TTC549 (cell line): ENCODE results near the gene TBC1D19.
"Not testable (repeated sequence)": the region's sequence is repeated elsewhere in the genome, so short reads cannot be mapped to it uniquely, and the experiment has no call there.

Experiments
- FAIRE-seq: peaks from 2 replicates; lab custom pipeline; 2012; peaks lifted over from hg19 to GRCh38; lab: Jason Lieb, UNC

TBC1D19 gene, protein sequence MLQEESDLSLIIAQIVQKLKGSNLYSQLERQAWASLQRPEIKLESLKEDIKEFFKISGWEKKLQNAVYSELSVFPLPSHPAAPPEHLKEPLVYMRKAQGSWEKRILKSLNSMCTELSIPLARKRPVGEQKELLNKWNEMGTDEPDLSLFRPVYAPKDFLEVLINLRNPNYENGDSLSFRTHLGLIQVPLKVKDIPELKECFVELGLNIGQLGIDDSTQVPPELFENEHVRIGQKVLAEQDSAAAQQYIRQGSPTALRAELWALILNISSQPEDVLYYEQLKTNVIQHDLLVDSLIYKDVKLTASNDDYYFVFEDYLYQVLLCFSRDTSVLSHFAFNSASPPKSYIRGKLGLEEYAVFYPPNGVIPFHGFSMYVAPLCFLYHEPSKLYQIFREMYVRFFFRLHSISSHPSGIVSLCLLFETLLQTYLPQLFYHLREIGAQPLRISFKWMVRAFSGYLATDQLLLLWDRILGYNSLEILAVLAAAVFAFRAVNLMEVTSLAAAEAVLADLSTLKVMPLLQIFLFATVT

DNA sequence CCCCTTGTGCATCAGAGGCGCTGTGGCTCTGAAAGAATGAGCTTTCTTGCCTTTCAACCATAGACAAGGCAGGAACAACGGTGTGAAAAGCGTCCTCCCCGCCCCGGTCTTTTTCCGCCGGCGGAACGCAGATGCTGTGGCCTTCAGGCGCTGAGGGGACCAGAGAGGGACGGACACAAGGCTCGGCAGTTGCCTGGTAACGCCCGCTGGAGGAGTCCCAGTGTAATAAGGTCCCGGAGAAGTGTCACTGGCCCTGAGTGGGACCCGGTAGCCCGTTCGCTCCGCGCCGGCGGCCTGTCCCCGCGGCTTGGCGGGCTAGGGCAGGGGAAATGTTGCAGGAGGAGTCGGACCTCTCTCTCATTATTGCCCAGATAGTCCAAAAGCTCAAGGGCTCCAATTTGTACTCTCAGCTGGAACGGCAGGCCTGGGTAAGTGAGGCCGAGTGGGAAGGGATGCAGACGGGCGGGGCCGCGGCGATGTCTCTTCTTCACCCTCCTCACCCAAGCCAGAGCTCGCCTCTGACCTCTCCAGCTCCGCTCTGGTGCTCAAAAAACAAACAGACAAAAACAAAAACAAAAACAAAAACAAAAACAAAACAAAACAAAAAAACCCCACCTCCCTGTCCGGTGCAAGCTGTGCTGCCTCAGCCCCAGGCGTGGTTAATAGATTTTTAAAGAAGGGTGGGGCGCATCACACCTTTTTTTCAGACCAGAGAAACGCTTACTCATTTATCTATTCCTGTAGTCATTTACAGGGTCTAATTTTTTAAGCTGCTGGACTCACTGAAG lies at the start of gene TBC1D19:
Gene TBC1D19, plus strand, starts transcription at position 220 of the 788 bp plus-strand sequence. Its CDS starts 110 bp downstream, at position 330.
- no peak for FAIRE-seq

DNA sequence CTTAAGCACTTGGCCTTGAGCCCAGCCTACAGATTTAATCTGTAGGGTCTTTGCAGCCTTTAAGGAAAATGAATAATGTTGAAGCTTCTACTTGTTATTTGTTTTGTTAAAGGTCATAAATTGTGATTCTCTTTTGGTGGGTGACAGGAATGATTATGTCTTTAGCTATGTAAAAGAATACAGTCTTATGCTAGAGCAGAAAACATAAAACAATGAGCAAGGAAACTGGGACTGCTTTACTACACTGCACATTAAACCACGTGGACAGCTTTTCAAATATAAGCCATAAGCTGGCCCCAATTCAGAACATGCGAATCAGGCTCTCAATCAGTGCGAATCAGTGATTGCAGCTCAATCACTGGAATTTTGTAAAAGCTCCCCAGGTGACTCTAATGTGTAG lies 40.9 kb upstream of the TBC1D19 start:
- FAIRE-seq = no peak

DNA sequence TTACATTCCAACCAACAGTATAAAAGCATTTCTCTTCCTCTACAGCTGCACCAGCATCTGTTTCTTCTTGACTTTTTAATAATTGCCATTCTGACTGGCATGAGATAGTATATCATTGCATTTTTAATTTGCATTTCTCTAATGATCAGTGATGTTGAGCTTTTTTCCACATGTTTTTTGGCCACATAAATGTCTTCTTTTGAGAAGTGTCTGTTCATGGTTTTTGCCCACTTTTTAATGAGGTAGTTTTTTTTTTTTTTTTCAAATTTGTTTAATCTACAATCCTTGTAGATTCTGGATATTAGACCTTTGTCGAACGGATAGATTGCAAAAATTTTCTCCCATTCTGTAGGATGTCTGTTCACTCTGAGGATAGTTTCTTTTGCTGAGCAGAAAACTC lies 39.5 kb upstream of the TBC1D19 start:
- FAIRE-seq = no peak

DNA sequence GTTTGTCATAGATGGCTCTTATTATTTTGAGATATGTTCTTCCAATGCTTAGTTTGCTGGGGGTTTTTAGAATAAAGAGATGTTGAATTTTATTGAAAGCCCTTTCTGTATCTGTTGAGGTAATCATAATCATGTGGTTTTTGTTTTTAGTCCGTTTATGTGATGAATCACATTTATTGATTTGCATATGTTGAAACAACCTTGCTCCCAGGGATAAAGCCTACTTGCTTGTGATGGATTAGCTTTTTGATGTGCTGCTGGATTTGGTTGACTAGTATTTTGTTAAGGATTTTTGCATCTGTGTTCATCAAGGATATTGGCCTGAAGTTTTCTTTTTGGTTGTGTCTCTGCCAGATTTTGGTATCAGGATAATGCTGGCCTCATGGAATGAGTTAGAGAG lies 35.5 kb upstream of the TBC1D19 start:
- not testable (repeated sequence) for FAIRE-seq

DNA sequence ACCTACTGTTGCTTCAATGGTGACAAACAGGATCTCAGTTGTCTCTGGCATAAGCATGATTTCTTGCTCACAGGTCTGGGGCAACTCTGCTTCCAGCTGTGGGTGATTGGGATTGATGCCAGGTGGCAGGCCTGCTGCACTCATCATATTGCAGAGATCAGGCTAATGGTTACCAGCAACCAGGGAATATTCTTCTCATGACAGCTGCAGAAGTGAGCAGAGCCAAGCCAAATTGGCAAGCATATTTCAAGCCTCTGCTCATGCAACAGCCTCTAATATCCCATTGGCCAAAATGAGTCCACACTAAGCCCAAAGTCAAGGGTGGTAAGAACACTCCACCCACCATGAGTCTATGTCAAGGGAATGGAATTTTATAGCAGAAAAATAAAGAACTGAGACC lies 26.7 kb upstream of the TBC1D19 start:
- no peak for FAIRE-seq

DNA sequence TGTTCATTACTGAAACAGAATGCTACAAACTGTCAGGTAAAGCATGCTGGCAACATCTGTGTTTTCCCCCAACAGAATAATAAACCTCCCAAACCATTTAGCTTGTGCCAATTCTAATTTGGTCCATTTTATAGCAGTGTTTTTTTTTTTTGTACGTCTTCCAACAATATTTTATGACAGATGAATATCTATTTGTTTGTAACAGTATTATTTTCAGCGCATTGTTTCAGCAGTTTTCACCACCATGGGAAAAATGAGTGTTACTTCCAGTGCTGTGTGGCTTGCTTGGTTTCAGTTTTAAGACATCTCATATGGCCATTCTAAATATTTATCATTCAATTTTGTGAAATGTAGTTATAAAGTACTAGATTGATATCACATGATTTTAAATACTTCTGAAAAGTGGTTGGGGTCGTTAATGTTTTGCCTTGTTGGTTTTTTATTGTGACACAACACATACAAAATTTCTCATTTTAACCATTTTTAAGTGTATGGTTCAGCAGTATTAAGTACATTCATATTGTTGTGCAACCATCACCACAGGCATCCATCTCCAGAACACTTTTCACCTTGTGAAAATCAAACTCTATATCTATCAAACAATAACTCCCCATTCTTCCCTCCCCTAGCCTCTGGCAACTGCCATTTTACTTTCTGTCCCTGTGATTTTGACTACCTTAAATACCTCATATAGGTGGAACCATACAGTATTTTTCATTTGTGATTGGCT lies 25.6 kb upstream of the TBC1D19 start:
- no peak for FAIRE-seq

DNA sequence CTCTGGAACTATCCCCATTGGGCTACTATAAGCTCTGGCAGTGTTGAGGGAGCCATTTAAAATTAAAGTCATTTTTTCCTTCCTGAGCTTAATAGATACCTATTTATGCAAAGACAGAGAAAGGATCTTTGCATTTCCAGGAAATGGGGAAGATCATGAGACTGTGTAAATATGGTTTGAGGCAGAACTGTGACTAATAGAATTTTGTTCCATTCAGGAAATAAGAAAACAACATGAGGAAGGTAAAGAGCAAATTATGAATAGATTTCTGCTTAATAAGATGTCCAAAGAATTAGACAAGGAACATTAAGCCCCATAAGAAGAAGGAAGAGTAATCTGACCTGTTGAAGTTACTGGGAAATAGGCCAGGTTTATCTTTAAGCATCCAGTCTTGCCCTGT lies 17.8 kb upstream of the TBC1D19 start:
- no peak for FAIRE-seq

DNA sequence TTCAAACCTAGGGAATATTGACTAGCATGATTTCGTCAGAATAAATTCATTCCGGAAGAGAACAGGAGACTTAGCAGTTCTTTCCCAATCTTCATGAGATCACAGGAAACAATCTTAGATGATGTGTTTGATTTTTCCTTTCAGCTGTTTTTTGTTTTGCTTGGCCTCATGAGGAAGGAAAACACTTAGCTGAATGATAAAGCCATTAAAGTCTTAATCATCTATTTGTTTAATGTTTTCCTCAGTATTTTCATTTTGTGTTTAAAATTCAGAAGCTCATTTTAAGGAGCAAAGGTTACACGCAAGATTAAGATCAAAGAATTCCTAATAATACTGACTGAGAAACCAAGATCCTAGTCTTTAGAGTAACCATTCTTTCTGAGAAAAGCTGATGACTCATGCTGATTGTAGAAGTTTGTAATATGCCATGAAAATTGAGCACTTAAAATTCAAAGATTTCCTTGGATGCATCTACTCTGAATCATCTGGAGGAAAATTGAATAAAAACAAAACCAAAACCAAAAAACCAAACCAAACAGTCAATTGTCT lies 15.4 kb upstream of the TBC1D19 start:
- FAIRE-seq = no peak

DNA sequence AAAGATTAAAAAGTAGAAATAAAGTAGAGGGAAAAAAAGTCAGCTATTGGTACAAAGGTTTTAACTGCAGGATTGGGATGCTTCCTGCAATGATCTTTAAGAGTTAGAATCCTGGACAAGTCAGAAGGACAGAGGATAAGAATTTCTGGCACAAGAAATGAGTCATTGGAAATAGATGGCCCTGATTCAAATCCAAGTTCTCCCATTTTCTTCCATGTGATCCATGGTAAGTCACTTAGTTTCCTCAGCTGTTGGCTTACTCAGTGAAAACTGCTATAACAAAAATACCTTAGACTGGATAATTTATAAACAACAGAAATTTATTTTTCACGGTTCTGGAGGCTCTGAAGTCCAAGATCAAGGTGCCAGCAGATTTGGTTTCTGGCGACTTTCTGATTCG lies 13.3 kb upstream of the TBC1D19 start:
- no peak for FAIRE-seq

DNA sequence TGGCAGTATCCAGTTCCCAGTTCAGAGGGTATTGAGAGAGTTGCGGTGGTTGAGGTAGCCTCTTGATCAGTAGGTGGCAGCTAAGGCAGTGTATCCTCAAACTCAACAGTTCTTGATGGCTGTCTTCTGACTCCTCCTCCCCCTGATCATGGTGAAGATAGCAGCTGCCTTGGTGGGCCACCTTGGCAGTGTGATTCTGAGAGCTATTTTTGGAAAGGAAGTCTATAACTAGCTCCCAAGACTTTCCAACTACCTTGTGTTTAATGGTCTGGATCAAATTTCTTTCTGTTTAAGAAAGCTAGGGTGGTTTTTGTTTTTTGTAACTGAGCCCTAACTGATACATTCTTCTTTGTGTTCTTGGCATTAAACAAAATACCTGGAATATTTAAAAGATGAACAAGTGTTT lies 10.5 kb upstream of the TBC1D19 start:
- FAIRE-seq = no peak

DNA sequence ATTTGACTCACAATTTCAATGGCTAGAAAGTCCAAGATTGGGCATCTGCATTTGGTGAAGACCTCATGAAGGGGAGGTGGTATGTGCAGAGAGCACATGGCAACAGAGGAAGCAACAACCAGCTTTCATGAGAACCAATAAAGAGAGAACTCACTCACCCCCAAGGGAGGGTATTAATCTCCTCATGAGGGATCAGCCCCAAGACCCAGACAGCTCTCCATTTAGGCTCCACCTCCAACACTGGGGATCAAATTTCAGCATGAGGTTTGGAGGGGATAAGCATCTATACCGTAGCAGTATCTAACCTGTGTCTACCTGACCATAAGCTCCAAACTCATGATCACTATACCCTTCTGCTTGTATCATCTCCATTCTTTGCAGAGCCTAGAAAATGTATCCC lies 9.3 kb upstream of the TBC1D19 start:
- FAIRE-seq = no peak

DNA sequence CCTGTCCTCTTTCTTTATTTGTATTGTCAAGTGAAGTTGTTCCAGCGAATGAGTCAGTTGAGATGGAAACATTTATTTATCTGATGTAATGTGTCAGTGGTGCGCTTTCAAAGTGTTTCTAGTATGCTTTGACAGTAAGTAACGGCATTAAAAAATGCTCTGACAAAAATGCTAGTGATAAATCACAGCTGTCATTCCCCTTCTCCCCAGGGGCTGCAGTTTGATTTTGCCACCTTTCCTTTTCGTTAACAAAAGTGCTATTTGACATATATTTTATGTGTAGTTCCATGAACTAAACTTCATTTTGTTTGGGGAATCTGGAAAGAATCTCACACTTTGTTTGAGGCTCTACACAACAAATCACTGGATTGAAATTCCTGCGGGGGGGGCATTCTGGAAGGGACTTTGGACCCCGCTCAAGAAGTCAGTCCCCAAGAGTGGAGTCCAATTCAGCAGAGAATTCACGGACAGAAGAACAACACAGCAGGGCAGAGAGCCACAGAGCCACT lies 7.6 kb upstream of the TBC1D19 start:
- no peak for FAIRE-seq

DNA sequence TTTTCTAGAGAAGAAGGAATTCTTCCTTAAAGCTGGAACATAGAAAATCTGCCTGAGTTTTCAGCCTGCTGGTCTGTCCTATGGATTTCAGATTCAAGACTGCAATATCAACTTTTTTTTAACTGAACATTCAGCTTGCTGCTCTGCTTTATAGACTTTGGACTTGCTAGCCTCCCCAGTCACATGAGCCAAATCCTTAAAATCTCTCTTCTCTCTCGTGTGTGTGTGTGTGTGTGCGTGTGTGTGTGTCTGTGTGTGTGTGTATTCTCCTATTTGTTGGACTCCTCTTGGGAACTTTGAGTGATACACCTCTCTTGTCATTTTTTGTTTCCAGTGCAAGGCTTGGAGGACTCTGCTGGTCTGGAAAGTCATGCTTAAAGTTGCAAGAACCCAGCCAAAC lies 6.8 kb upstream of the TBC1D19 start:
- FAIRE-seq = no peak

DNA sequence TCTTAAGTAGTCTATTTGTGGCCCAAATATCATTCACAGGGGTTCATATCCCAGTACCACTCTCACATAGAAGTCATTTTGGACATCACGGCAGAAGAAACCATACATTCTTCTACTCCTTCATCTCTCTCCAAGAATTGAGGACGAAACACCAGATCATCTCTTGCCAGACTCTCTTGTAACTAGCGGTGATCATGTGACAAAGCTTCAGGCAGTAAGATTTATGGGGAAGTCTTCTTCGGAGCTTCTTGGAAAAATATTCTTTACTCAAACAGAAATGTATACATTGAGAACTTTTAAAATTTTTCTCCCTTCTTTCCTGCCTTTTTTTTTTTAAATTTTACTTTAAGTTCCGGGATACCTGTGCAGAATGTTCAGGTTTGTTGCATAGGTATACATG lies 4.7 kb upstream of the TBC1D19 start:
- FAIRE-seq = no peak

DNA sequence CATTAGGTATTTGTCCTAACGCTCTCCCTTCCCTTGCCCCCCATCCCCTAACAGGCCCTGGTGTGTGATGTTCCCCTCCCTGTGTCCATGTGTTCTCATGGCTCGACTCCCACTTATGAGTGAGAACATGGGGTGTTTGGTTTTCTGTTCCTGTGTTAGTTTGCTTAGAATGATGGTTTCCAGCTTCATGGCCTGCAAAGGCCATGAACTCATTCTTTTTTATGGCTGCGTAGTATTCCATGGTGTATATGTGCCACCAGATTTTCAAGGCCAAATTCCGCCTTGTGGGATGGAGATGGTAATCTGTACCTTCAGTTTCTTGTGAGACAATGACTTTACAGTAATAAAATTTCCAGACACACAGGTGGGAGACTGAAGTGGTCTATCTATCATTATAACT lies 2.5 kb upstream of the TBC1D19 start:
- not testable (repeated sequence) for FAIRE-seq

DNA sequence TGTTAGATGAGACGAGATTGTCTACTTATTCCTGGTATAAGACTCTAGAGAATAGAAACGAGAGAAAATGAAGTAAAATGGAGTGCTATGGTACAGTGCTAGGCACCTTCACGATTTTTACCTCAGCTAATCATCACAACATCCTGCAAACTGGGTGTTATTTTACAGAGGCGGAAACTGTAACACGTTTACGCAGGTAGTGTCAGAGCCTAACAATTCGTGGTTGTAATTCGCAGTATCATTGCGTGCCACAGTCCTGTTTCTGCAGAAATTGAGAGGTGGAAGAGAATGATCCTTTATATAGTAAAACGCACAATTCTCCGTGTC lies 383 bp upstream of the TBC1D19 start:
- FAIRE-seq = no peak

DNA sequence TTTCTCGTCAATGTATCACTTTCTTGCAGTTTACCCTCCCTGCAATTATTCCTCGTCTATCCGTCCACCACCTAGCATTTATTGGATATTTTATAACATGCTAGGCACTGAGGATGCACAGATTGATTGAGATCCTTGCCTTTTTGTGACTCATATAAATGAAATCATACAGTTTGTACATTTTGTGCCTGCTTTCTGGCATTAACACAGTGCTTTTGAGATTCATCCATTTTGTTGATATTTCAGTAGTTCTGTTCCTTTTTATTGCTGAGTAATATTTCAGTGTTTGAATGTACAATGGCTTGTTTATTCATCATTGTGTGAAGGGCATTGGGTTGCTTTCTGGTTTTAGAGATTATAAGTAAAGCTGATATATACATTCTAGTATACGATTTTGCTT lies 841 bp downstream of the TBC1D19 start:
- FAIRE-seq = no peak

DNA sequence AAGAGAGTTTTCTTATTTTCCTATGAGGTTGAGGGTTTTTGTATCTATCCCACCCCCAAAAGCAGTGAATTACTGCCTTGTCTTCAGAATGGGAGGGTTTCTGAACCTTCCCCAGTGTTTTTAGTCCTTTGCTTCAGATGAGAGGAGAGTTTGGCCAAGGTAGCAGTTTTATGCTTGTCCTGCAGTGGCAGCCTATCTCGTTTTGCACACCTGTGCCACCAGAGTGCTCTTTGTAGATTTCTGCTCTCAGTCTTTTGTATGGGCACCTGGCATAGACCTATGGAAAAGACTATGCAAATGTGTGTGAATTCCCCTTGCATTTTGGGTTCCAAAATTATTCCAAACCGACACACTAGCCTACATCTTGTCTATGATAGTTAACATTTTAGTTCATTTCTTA lies 5.8 kb downstream of the TBC1D19 start:
- FAIRE-seq = no peak

DNA sequence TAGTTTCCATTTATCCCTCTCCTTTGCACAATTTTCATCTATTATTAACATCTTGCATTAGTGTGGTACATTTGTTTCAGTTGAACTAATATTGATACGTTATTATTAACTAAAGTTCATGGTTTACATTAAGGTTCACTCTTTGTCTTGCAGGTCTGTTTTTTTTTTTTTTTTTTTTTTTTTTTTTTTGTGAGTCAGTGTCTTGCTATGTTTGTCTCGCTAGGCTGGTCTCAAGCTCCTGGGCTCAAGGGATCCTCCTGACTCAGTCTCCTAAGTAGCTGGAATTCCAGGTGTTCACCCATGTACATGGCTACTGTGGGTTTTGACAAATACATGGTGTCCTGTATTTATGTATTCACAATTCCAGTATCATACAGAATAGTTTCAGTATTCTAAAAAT lies 6.8 kb downstream of the TBC1D19 start:
- FAIRE-seq = no peak

DNA sequence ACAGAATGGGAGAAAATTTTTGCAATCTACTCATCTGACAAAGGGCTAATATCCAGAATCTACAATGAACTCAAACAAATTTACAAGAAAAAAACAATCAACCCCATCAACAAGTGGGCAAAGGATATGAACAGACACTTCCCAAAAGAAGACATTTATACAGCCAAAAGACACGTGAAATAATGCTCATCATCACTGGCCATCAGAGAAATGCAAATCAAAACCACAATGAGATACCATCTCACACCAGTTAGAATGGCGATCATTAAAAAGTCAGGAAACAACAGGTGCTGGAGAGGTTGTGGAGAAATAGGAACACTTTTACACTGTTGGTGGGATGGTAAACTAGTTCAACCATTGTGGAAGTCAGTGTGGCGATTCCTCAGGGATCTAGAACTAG lies 9.7 kb downstream of the TBC1D19 start:
- FAIRE-seq = not testable (repeated sequence)

DNA sequence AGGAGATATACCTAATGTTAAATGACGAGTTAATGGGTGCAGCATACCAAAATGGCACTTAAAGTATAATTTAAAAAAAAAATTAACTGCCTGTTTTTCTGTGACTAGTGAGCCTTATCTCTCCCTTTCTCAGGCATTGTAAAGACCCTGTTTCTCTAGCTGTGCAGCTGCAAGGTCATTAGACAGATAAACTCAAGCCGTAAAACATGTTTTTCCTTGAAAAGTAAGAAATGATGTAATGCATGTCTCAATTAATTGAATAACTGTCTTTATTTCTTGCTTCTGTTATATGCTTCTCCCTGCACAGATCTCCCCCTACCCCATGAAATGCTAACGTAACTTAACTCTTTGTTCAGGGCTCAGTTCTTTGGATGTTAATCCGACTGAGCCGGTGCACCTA lies 10.5 kb downstream of the TBC1D19 start:
- FAIRE-seq = no peak

DNA sequence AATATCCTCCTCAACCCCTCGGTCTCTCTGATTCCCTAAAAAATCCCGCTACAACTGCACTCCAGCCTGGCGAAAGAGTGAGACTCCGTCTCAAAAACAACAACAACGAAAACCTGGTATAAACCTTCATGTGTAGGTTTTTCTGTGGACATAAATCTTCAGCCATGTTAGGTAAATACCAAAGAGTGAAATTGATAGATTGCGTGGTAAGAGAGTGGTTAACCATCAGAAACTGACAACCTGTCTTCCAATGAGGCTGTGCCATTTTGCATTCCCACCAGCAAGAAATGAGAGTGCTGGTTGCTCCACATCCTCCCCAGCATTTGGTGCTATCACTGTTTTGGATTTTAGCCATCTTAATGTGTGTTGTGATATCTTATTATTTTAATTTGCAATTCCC lies 10.9 kb downstream of the TBC1D19 start:
- FAIRE-seq = no peak
